ENCODE data around the gene ZNF92.
A peak's percentile ranks its signal among the peaks of the same experiment; 100 is the strongest.
"Not testable (repeated sequence)": the region's sequence is repeated elsewhere in the genome, so short reads cannot be mapped to it uniquely, and the experiment has no call there.

Gene ZNF92

DNA sequence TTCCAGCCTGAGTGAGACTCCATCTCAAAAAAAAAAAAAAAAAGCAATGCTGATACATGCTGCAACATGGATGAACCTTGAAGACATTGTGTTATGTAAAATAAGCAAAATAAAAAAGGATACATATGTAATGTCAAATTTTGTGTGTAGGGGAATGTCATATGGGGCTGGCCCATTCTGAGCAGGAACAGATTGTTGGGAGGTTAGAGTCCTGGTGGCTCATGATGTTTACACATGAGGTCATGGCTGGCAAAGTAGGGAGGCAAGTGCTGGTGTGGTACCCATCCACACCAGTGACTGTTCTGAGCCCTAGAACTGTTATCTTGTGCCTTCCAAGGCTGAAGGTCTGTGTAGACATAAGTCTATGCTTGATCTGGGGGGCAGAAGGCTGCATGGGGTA lies 37.6 kb downstream of the ZNF92 start:
- no peak overlapping the region for H3K27ac ChIP-seq
- no peak overlapping the region for H3K4me3 ChIP-seq

DNA sequence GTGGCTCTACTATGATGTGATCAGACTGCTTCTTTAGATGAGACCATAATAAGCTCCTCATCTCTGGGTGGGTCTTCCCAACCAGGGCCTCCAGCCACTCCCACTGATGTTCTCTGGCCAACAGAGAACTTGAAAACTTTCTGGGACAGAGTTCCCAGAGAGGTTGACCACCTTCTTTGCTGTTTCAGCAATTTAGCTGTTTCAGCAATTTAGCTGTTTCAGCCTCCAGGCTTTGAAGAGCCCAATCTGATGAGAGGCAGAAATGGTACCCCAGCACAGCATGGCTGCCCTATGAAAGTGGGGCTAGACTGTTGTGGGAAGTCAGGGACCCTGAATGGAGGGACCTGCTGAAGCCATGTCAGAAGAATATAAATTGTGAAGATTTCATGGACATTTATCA lies 49.0 kb downstream of the ZNF92 start:
- no peak overlapping the region for H3K27ac ChIP-seq
- H3K4me3 ChIP-seq = no peak overlapping the region

DNA sequence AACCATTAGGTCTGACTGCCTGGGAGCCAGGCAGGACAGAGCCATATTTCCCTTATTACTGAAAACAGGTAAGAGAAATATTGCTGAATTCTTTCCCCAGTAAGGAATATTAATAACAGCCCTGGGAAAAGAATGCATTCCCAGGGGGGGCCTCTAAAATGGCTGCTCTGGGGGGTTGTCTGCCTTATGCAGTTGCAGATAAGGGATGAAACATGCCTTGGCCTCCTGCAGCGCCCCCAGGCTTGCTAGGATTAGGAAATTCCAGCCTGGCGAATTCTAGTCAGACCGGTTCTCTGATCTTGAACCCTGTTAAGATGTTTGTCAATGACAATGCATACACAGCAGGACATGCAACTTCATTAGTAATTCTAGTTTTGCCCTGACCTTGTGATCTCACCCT lies 49.6 kb downstream of the ZNF92 start:
- H3K27ac ChIP-seq, H3K4me3 ChIP-seq: not testable (repeated sequence)

DNA sequence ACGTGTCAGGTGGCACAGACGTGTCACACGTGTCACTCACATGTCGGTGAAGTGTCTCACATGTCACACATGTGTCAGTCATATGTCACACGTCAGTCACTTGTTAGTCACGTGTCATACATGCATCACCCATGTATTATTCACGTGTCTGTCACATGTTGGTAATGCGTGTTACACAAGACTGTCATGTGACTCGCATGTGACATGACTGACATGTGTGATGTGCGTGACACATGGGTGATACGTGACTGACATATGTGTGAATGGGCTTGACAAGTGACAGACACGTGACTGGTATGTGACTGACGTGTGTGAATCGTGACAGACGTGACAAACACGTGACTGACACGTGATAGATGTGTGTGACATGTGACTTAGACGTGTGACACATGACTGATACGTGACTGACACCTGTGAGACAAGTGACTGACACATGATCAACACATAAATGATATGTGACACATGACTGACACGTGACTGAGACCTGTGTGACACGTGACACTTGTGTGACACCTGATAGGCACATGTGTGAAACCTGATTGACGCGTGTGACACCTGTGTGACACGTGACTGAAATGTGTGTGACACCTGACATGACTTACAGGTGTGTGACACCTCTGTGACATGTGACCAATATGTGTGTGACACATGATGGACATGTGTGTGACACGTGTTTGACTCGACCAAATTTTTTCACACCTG lies 56.1 kb downstream of the ZNF92 start:
- Histone ChIP-seq H3K4me3 (no peak overlapping the region), H3K27ac (no peak overlapping the region)

DNA sequence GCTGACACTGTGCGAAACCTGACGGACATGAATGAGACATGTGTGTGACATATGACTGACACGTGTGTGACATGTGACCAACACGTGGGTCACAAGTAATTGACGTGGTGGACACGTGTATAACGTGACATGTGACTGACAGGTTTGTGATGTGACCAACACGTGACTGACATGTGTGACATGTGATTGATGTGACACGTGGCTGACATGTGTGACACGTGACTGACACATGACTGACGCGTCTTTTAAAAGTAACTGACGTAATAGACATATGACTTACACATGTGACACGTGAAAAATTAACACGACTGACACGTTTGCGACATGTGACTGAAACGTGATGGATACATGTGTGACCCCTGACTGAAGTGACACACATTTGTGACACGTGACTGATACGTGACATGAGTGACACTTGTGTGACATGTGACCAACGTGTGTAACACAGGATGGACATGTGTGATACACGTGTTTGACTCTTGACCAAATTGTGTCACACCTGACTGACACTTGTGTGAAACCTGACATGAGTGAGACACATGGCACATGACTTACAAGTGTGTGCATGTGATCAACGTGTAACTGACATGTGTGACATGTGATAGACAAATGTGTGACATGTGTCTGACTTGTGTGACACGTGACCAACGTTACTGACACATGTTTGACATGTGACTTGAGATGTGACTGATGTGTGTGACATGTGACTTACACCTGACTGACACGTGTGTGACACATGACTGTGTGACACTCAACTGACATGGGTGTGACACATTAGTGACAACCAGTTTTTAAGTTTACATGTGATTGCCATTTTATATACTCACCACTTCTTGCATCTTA lies 56.9 kb downstream of the ZNF92 start:
- no peak overlapping the region for H3K4me3 ChIP-seq

DNA sequence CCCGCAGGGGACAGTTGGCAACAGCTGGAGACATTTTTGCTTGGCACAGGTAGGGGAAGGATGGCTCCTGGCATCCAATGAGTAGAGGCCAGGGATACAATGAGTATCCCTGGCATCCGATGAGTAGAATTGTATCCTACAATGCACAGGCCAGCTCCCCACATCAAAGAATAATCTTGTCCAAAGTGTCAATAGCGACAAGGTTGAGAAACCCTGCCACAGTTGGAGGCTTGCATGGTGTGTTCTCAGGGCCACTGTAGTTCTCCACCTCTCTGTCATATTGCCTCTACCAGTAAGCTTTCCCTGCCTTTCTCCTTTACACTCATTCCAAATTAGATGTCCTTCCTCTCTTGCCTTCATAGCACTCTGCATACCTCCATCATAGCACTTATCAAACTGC lies 60.7 kb downstream of the ZNF92 start:
- no peak overlapping the region for H3K27ac ChIP-seq
- H3K4me3 ChIP-seq = no peak overlapping the region

More for the DNA sequence above, 56.9 kb downstream of the ZNF92 start:
- H3K27ac ChIP-seq = no peak overlapping the region

DNA sequence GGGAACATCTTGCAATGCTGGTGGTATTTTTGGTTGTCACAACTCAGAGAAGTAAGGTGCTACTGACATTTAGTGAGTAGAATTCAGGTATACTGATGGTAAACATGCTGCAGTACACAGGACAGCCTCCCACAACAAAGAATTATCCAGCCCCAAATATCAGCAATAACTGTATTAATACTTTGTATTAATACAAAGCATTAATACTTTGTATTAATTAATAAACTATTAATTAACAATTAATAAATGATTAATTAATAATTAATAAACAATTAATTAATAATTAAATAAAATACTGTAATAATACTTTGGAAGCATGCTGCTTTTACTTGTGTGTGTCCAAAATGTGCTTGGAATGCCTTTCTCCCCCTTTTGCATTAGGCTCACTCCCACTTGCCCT lies 62.5 kb downstream of the ZNF92 start:
- H3K27ac ChIP-seq = no peak overlapping the region
- no peak overlapping the region for H3K4me3 ChIP-seq

DNA sequence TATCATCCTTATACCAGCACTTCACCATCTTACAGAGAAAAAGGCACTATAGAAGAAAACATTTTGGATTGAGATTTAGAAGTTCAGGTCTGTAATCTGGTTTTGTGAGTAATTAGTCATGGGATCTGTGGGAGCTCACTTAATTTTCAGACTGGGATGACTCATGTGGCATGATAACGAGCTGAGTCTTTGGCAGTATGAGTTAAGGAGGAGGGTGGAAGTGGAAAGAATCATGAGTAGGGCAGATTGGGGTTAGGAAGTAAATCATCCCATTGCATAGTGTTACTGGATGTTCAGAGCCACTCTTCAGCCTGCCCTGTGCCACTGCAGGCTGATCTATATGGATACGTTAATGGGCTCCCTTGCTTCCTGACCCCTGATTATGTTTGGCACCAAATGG lies 64.9 kb downstream of the ZNF92 start:
- H3K27ac ChIP-seq = no peak overlapping the region

DNA sequence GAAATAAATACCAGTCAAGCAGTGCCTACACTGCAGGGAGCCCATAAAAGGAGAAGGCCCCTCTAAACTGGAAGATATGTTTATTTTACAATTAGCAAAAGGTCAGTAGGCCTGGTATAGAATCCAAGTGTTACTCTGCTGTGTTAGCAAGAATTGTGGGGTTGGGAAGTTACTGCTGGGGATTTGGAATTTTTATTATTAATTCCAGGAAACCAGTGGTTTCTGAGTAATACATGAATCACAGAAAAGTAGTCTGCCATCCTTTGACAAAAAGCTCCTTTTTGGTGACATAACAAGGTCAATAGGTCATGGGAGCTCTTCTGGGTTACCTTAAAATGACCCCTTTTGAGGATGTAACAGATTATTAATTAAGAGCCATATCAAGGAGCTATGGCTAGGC lies 67.4 kb downstream of the ZNF92 start:
- no peak overlapping the region for H3K4me3 ChIP-seq
- no peak overlapping the region for H3K27ac ChIP-seq

More for the DNA sequence above, 64.9 kb downstream of the ZNF92 start:
- H3K4me3 ChIP-seq = no peak overlapping the region

DNA sequence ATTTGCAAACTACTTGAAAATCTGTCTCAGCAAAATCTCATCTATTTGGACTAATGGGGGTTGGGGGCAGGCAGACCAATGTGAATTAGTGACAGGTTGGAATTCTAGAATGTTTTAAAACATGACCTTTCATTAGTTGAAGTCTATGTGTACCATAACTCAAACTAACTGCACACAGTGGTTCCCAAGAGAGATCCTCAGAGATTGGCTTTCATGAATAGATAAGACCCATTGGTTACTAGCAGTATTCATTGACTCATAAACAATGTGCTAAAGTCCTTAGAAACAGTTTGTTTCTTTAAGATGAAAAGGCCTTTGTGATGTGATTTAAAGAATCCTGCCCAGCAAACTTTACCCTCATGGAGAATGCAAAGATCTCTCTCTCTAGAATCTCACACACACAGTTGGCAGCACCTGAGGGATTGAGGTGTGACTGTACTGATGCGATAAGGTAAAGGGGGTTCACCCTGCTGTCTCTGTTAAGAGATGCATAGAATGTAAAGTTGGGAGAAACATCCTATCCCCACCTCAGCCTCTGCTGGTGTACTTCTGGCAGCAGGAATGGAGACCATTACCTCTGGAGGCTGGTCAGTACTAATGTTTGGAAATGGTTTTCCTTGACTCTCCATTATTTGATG lies 70.7 kb downstream of the ZNF92 start:
- Histone ChIP-seq H3K4me3 (no peak overlapping the region), H3K27ac (no peak overlapping the region)

DNA sequence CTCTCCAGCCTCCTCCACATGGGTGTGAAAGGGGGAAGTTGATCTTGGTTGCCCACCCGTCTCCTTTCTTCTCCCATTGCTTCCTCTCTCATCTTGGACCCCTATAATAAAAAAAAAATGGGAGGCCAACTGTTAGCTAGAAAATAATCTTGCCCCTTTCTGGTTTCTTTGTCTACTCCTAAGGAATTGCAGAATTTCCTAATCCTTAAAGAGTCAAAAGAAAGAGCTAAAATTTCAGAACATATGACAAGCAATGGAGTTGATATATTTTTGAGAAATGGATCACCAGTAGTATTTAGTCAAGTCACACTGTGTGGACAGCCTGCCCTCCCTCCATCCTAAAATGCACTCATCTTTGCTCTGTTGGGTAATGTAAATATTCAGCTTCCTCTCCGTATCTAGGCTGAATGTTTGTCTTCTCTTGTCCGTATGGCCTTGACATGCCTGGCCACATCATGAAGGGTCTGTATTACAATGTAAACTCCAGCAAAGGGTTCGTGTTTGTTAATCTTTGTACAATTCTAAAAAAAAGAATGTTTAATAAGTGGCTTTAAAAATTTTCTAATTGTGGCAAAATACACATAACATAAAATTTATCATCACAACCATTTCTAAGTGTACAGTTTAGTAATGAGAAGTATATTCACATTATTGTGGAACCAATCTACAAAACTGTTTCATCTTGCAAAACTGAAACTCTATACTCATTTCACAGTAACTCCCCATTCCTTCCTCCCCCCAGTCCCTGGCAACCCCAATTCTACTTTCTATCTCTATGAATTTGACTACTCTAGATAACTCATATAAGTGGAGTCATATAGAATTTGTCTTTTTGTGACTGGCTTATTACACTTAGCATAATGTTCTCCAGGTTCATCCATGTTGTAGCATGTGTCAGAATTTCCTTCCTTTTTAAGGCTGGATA lies 71.5 kb downstream of the ZNF92 start:
- no peak overlapping the region for H3K4me3 ChIP-seq
- no peak overlapping the region for H3K27ac ChIP-seq

DNA sequence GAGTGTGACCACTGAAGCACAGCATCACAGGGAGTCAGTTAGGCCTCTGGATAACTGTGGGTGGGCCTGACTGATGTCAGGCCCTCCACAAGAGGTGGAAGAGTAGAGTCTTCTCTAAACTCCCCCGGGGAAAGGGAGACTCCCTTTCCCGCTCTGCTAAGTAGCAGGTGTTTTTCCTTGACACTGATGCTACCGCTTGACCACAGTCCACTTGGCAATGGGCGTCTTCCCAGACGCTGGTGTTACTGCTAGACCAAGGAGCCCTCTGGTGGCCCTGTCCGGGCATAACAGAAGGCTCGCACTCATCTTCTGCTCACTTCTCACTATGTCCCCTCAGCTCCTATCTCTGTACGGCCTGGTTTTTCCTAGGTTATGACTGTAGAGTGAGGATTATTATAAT lies 73.4 kb downstream of the ZNF92 start:
- H3K4me3 ChIP-seq, H3K27ac ChIP-seq: not testable (repeated sequence)

DNA sequence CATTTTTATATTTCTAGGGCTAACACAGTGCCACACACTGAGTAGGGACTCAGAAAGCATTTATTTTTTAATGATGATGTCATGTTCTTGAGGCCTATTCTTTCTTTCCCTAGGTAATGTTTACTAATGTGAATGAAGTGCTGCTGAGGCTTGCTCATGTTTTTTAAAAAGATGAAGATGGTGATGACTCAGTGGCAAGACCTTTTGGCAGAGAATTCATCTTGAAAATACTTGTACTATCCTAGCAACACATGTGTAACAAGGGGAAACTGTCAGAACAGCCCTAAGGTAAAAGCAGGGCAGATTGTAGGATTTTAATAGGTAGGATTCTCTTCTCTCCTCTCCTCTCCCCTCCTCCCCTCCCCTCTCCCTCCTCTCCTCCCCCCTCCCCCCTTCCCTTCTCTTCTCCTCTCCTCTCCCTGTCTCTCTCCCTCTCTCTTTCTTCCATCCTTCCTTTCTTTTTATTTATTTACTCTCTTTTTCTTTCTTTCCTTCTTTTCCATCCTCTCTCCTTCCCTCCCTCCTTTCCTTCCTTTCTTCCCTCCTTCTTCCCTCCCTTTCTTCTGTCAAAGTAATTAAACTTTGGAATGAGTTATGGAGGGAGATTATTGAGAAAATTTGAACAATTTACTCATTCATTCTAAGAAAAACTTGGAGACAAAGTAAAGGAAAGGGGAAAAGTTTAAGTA lies 75.3 kb downstream of the ZNF92 start:
- Histone ChIP-seq H3K27ac (peak overlapping the region in 2 of 21 experiments; percentile 1 to 54), H3K4me3 (no peak overlapping the region)

DNA sequence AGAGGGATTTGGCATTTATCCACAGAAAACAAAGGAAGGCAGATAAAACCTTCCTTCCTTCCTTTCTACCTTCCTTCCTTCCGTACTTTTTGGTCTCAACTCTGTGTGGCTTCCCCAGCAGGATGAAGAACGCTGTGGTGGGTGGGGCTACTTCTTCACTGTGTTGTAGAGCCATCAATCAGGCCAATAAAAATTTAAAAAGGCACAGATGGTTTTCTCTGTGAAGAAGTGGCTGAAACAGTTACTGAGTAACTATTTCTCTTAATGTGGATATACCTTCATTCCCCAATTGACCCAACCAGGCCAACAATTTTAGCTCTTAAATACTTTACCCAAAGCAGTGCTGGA lies 75.8 kb downstream of the ZNF92 start:
- H3K4me3 ChIP-seq = no peak overlapping the region
- peak overlapping the region in 2 of 21 experiments; percentile 1 to 54 for H3K27ac ChIP-seq

Data from skin epidermis (tissue), 12 donors.